Measurements from ENCODE around the gene SHCBP1L.
"Not testable (repeated sequence)": the region's sequence is repeated elsewhere in the genome, so short reads cannot be mapped to it uniquely, and the experiment has no call there.

The SHCBP1L gene

DNA sequence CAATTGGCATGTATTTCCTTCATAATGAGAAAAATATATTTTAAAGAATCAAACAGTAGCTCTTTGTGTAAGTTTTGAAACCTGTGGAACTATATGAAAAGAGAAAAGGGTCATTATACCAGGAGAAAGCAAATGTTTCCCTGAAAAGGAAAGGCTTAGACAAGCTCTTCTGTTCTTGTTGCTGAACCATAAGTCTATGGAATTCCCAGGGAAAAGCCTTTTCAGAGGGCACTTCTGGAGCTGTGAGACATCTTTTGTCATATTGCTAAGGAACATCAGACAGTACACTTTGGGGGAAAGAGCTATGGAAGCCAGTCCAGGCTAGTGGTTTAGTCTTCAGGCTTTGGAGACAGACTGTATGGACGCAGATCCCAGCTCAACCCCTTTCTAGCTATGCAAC is 12.1 kb upstream of the SHCBP1L start:
- no peak for DNase-seq (ENCODE audit: low spot score)

GRCh38 chr1:182962554-182963115 is 9.7 kb upstream of the SHCBP1L start:
- peak; percentile 89 for DNase-seq (ENCODE audit: low spot score)

GRCh38 chr1:182960046-182960445 is 7.1 kb upstream of the SHCBP1L start:
- DNase-seq (ENCODE audit: low spot score): no peak

DNA sequence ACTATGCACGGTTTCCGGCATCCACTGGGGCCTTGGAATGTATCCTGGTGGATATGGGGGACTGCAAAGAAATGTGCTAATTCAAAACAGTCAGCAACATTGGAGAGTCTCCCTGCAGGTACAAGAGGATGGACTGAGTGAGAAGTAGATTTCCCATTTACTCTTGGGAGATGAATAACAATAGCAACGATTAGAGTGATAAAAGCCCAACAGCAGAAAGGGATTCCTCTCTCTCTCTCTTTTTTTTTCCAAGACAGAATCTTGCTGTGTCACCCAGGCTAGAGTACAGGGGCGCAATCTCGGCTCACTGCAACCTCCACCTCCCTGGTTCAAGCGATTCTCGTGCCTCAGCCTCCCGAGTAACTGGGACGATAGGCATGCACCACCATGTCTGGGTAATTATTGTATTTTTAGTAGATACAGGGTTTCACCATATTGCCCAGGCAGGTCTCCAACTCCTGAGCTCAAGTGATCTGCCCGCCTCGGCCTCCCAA is 5.0 kb upstream of the SHCBP1L start:
- no peak for DNase-seq (ENCODE audit: low spot score)

DNA sequence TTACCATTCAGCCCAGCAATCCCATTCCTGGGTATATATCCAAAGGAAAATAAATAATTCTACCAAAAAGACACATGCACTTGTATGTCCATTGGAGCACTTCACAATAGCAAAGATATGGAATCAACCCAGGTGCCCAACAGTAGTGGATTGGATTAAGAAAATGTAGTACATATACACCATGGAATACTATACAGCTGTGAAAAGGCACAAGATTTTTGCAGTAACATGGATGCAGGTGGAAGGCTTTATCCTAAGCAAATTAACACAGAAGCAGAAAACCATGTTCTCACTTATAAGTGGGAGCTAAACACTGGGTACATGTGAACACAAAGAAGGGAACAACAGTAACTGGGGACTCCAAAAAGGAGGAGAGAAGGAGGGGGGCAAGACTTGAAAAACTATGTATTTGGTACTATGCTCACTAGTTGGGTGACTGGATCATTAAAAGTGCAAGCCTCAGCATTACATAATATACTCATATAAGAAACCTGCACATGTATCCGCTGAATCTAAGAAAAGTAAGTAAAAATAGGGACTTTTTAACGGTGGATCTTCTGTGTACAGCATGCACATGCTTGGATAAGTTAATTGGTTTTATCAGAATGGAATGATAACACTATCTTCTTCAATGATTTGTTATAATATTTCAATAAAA is 3.9 kb upstream of the SHCBP1L start:
- no peak for DNase-seq (ENCODE audit: low spot score)

- DNase-seq (ENCODE audit: low spot score): no peak
Measured at GRCh38 chr1:182955596-182956588, 2.9 kb upstream of the SHCBP1L start.

DNA sequence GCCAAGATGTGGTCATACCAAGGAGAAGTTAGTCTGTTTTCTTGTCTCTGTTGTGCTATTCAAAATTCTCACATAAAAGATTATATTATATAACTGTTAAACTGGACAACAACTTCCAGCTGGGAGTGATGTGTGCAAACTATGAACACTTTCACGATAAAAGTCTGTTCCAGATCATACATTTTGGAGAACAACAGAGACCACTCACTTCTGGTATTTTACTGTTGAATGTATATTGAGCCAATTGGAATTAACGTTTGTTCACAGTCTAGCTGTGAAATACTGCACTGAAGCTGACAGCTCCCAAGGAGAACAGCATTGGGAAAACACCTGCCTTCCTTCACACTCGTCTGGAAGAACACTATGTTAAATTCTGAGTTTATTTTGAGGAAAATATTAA is 860 bp upstream of the SHCBP1L start:
- no peak for DNase-seq (ENCODE audit: low spot score)

GRCh38 chr1:182943336-182943735 is 9.6 kb downstream of the SHCBP1L start:
- not testable (repeated sequence) for DNase-seq (ENCODE audit: low spot score)

- DNase-seq (ENCODE audit: low spot score): not testable (repeated sequence)
Measured at GRCh38 chr1:182942145-182942544, 10.8 kb downstream of the SHCBP1L start.

- no peak for DNase-seq (ENCODE audit: low spot score)
Measured at GRCh38 chr1:182939413-182939812, 13.6 kb downstream of the SHCBP1L start.

DNA sequence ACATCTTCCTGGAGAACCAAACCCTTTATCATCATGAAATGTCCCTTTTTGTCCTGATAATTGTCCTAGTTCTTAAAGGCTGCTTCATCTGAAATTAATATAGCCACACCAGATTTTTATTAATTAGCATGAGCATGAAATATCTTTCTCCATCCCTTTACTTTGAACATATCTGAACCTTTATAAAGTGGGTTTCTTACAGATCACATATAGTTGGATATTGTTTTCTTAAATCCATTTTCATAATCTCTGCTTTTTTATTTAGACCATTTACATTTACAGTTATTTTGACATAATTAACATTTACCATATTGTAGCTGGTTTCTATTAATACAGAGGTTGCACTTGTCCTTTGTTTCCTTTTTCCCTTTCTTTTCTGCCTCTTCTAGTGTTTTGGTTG is 17.2 kb downstream of the SHCBP1L start:
- no peak for DNase-seq (ENCODE audit: low spot score)

DNA sequence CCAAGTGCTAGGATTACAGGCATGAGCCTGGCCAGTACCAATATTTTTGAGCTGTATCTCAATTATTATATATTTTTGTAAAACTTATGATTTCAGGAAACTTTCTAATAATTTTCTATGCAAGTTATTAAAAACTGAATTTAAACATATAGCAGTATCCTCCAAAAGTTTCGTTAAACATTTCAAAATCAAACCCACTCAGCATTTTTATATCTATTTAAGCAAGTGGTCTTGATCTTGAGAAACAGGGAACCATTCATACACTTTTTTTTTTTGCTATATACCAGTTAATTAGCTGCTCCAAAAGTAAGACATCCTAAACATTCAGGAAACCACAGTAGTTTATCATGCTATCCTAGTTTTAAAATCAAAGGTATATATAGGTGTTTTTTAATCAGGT is 22.0 kb downstream of the SHCBP1L start:
- DNase-seq (ENCODE audit: low spot score): no peak

DNA sequence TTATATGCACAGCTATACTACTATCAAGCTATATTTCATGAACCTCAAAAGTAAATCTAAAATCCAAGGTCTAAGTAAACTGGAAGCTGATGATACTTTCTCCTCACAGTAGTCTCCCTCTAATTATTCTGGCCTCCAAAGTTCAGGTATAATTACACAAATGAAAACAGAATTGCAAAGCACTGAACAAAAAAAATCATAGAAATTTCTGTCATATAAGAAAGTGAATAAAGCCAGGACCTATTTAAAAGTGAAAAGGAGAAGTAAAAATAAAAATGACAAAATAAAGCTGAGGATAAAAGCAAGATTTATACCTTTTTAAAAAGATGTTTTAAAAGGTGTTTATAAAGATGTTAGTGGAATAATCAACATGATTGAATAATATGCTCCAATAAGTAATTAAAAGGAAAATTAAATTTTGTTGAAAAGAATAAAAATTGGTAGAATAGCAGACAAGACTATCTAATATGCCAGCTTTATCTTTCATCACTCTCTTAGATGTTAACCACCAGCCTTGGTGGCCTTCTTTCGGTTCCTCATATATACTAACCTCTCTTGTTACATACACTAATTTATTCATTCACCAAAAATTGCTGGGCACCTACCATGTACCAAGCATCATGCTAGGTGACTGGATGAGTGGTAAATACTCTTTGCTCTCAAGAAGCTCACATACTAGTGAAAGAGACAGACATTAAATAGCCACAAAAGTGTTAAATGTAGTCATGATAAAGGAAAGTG is 25.1 kb downstream of the SHCBP1L start:
- DNase-seq (ENCODE audit: low spot score): no peak

- DNase-seq (ENCODE audit: low spot score): no peak
Measured at GRCh38 chr1:182925661-182926060, 27.3 kb downstream of the SHCBP1L start.

DNA sequence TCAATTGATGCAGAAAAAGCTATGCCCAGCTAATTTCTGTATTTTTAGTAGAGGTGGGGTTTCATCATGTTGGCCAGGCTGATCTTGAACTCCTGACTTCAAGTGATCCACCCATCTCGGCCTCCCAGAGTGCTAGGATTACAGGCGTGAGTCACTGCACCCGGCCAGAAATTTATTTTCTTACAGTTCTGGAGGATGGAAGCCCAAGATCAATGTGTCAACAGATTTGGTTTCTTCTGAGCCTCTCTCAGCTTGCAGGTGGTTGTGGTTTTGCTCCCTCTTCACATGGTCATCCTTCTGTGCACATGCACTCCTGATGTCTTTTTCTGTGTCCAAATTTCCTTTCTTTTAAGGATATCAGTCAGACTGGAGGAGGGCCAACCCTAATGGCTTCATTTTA is 35.6 kb downstream of the SHCBP1L start:
- DNase-seq (ENCODE audit: low spot score): no peak

- no peak for DNase-seq (ENCODE audit: low spot score)
Measured at GRCh38 chr1:182913401-182913800, 39.6 kb downstream of the SHCBP1L start.

GRCh38 chr1:182910143-182910542 is 42.8 kb downstream of the SHCBP1L start:
- no peak for DNase-seq (ENCODE audit: low spot score)

DNA sequence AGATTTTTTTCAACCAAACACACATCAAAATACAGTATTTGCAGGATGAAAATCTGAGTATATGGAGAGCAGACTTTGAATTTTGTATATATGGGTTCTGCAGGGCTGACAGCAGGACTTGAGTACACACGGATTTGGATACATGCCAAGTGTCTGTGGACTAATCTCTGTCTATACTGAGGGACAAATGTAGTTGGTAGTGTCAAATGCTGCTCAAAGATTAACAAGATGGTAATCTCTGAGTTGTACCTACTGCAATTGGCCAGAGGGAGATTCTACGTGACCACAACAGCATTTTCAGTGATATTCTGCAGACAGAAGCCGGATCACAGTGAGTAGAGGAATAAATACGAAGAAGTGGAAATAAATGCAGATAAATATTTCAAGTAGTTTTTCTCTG is 43.4 kb downstream of the SHCBP1L start:
- no peak for DNase-seq (ENCODE audit: low spot score)

- no peak for DNase-seq (ENCODE audit: low spot score)
Measured at GRCh38 chr1:182905321-182905720, 47.6 kb downstream of the SHCBP1L start.

DNA sequence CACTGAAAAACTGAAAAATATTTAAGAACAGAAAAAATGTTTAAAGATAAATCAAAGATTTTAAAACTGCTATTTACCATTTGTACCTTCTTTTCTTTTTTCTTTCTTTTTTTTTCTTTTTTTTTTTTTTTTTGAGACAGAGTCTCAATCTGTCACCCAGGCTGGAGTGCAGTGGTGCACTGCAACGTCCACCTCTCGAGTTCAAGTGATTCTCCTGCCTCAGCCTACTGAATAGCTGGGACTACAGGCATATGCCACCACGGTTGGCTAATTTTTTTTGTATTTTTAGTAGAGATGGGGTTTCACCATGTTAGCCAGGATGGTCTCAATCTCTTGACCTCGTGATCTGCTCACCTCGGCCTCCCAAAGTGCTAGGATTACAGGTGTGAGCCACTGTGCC is 51.0 kb downstream of the SHCBP1L start:
- not testable (repeated sequence) for DNase-seq (ENCODE audit: low spot score)

GRCh38 chr1:182897696-182898095 is 55.3 kb downstream of the SHCBP1L start:
- no peak for DNase-seq (ENCODE audit: low spot score)
